ENCODE data around the gene ATAD1.

- TF ChIP-seq YY1 (IDR thresholded peaks at IDR 0.05; ENCODE audit: insufficient read depth, insufficient read length) = no peak
- no peak for TF ChIP-seq SUZ12 (IDR thresholded peaks at IDR 0.05; ENCODE audit: extremely low read depth, insufficient read depth, insufficient read length)
- no peak for TF ChIP-seq ZNF274 (IDR thresholded peaks at IDR 0.05; ENCODE audit: low read depth, low read length)
Measured at GRCh38 chr10:87707254-87707653, 110.8 kb downstream of the ATAD1 start.
